ENCODE data around the gene AAMP.

DNA sequence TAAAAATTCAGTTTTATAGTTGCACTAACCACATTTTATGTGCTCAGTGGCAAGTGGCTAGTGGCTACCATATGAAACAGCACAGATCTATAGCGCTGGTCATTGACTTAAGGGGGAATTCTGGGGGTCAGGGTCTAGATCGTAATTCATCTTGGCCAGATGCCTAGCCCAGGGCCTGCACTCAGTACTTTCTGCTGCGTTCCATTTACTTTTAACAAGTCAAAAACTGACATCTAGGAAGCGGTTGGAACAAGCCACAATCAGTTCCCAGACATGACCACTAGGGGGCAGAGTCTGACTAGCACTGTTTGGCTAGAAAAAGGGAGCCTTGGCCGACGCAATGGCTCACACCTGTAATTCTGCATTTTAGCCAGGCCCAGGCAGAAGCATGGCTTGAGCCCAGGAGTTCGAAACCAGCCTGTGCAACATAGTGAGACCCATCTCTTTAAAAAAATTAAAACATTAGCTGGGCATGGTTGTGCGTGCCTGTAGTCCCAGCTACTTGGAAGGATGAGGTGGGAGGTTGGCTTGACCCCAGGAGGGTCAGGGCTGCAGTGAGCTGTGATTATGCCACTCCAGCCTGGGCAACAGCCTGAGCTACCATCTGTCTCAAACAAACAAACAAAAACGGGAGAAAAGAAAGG is 31.4 kb upstream of the AAMP start:
- TF ChIP-seq CTCF (IDR thresholded peaks at IDR 0.05; ENCODE audit: insufficient read depth, low read length, poor library complexity, severe bottlenecking) (peak; percentile 85), EZH2phosphoT487 (conservative IDR thresholded peaks at IDR 0.05; ENCODE audit: low read length) (no peak)

All from SU-DHL-6 (cell line).